ENCODE measurements around the gene USPL1.

DNA sequence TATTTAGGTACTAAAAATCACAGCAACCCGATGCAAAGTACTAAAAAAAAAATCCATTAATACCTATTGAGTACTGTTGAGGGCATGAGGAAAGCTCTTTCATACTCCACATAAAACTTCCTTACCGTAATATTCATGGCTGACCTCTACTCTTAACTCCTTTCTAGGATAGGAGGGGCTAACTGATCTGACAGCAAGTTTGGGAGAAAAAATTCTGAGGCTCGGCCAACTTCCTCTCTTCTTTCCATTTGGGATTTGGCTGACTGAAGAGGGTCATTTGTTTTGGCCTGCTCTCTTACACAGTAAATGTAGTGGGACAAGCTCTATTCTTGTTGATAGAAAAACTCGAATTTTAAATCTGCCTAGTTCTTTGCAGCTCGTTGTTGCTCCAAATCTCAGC is 9.4 kb upstream of the USPL1 start:
- TF ChIP-seq, protein P1, sequence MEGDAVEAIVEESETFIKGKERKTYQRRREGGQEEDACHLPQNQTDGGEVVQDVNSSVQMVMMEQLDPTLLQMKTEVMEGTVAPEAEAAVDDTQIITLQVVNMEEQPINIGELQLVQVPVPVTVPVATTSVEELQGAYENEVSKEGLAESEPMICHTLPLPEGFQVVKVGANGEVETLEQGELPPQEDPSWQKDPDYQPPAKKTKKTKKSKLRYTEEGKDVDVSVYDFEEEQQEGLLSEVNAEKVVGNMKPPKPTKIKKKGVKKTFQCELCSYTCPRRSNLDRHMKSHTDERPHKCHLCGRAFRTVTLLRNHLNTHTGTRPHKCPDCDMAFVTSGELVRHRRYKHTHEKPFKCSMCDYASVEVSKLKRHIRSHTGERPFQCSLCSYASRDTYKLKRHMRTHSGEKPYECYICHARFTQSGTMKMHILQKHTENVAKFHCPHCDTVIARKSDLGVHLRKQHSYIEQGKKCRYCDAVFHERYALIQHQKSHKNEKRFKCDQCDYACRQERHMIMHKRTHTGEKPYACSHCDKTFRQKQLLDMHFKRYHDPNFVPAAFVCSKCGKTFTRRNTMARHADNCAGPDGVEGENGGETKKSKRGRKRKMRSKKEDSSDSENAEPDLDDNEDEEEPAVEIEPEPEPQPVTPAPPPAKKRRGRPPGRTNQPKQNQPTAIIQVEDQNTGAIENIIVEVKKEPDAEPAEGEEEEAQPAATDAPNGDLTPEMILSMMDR (IDR thresholded peaks at IDR 0.05): no peak
- TF ChIP-seq POLR2A (IDR thresholded peaks at IDR 0.05): no peak

All from testis (tissue), 2 donors.